ENCODE results near the gene CKAP5.
"Not testable (repeated sequence)": the region's sequence is repeated elsewhere in the genome, so short reads cannot be mapped to it uniquely, and the experiment has no call there.

Gene CKAP5

DNA sequence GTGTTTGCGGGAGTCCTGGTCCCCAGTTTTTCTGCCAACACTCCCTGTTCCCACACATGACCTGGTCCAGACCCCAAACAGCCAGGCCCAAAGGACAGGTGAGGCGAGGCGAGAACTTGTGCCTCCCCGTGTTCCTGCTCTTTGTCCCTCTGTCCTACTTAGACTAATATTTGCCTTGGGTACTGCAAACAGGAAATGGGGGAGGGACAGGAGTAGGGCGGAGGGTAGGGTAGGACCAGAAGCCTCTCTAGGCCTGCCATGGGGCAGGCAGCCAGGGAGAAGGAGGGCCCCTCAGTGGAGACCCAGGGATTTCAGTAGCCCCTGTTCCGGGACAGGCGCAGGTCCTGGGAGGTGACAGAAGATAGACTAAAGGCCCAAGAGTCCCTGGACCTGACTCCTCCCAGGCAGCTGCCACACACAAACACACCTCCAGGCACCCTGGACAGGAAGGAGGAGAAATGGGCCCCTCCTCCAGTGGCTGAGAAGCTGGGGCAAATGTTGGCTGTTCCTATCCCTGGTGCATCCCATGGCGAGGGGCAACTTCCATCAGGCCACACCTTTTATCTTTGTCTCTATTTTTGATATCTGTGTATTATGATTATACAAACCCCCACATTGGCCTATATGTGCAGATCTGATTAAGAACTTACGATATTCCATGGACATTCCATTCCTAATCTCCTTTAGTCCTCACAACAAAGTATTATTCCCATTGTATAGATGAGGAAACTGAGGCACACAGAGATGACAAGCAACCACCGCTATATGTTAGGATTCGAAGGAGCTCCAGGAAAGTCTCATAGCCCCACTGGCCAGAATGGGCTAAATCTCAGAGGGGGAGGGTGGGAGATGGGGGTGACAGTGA is 127.7 kb downstream of the CKAP5 start:
- DNase-seq: peak; percentile 44
- in situ Hi-C loops (cut with HindIII; ENCODE audit: low pct_ligation_motif_present, low pct_unique_long_range_greater_than_20kb, low sequenced_read_pairs): no loop called here

DNA sequence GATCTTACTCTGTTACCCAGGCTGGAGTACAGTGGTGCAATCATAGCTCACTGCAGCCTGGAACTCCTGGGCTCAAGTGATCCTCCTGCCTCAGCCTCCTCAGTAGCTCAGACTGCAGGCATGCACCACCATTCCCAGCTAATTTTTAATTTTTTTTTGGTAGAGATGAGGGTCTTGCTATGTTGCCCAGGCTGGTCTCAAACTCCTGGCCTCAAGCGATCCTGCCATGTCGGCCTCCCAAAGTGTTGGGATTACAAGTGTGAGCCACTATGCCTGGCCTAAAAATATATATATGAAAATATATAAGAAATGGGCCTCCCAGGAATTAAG is 128.3 kb downstream of the CKAP5 start:
- in situ Hi-C loops (cut with HindIII; ENCODE audit: low pct_ligation_motif_present, low pct_unique_long_range_greater_than_20kb, low sequenced_read_pairs); DNase-seq: not testable (repeated sequence)

DNA sequence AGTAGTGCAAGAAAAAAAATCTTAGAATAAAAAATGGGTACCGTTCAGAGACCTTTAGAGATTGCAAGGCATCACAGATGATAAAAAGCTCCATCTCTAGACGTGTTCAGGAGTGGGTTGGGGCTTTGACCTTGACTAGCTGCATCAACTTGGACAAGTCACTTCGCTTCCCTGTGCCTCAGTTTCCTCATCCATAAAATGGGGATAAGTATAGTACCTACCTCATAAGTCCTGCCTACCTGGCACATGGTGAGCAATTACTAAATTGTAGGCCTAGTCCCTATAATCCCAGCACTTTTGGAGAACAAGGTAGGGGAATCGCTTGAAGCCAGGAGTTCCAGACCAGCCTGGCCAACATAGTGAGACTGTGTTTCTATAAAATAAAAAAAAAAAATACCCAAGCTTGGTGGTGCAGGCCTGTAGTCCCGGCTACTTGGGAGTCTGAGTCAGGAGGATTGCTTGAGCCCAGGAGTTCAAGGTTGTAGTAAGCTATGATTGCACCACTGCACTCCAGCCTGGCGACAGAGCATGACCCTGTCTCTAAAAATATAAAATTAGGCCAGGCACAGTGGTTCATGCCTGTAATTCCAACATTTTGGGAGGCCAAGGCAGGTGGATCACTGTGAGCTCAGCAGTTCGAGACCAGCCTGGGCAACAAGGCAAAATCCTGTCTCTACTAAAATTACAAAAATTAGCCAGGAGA is 133.1 kb downstream of the CKAP5 start:
- no peak for DNase-seq
- in situ Hi-C loops (cut with HindIII; ENCODE audit: low pct_ligation_motif_present, low pct_unique_long_range_greater_than_20kb, low sequenced_read_pairs): no loop called here

DNA sequence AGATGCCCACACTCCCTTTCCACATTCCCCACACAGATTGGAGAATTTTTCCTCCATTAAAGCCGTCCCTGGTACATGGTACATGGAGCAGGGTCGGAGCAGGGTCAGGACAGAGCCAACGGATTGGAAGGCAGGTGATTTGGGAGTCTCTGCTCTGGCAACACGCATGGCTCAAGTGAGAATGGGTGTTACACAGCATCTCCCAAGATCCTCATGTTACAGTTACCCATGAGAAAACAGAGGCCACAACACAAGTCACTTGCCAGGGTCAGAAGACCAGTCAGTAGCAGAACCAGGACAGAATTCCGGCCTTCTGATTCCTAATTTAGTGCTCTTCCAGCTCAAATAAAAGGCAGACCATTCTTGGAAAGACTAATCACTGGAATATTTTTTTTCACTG is 134.8 kb downstream of the CKAP5 start:
- in situ Hi-C loops (cut with HindIII; ENCODE audit: low pct_ligation_motif_present, low pct_unique_long_range_greater_than_20kb, low sequenced_read_pairs): no loop called here
- no peak for DNase-seq

DNA sequence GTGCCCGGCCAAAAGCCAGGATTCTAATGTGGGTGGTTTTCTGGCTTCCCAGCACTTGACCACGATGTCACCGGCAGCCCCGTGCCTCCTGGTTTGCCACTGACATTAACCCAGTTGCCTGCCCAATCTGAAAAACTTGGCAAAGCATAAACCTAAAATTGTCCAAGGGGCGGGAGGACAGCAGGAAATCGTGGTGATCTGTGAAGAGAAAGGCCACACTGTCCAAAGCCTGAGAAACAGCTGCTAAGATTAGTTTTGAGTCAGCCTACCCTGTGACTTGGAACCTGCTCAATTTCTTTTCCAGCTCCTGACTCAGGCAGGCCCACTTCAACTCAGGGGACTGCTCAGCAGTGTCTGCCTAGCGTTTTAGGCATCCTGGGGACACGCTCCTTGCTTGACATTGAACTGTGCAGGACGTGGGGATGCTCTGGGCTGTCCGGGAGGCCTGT is 135.2 kb downstream of the CKAP5 start:
- in situ Hi-C loops (cut with HindIII; ENCODE audit: low pct_ligation_motif_present, low pct_unique_long_range_greater_than_20kb, low sequenced_read_pairs): no loop called here
- DNase-seq: peak; percentile 92

DNA sequence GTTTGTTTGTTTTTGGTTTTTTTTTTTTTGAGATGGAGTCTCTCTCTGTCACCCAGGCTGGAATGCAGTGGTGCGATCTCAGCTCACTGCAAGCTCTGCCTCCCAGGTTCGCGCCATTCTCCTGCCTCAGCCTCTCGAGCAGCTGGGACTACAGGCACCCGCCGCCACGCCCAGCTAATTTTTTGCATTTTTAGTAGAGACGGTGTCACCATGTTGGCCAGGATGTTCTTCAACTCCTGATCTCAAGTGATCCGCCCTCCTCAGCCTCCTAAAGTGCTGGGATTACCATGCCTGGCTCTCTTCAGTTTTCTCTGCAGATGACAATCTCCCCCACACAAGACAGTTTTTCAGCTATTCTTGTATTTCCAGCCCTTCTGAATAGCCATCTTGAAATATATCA is 136.7 kb downstream of the CKAP5 start:
- in situ Hi-C loops (cut with HindIII; ENCODE audit: low pct_ligation_motif_present, low pct_unique_long_range_greater_than_20kb, low sequenced_read_pairs); DNase-seq: not testable (repeated sequence)

DNA sequence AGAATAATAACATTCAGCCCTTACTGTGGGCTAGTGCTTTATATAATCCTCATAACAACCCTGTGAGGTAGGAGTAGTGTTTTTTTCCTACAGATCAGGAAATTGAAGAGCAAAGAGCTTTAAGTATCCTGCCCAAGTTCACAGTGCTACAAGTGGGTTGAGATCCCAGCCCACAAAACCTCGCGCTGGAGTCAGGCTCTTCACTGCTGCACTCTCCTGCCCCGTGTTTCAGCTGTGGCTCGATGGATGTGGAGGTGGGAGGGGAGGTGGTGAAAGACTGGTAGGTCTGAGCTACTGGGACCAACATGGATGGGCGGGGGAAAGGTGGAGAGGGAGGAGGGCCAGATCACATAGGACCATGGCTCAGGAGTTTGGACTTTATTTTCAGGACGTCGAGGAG is 139.2 kb downstream of the CKAP5 start:
- no peak for DNase-seq
- in situ Hi-C loops (cut with HindIII; ENCODE audit: low pct_ligation_motif_present, low pct_unique_long_range_greater_than_20kb, low sequenced_read_pairs): no loop called here

DNA sequence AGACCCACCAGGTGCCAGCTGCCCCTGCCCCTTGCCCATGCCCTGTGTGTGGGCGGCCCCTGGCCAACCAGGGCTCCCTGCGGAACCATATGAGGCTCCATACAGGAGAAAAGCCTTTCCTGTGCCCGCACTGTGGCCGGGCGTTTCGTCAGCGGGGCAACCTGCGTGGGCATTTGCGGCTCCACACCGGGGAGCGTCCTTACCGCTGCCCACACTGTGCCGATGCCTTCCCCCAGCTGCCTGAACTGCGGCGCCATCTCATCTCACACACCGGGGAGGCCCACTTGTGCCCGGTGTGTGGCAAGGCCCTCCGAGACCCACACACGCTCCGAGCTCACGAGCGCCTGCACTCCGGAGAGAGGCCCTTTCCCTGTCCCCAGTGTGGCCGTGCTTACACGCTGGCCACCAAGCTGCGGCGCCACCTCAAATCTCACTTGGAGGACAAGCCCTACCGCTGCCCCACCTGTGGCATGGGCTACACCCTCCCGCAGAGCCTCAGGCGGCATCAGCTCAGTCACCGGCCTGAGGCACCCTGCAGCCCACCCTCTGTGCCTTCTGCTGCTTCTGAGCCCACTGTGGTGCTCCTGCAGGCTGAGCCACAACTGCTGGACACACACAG is 140.9 kb downstream of the CKAP5 start:
- in situ Hi-C loops (cut with HindIII; ENCODE audit: low pct_ligation_motif_present, low pct_unique_long_range_greater_than_20kb, low sequenced_read_pairs): no loop called here
- DNase-seq: no peak

DNA sequence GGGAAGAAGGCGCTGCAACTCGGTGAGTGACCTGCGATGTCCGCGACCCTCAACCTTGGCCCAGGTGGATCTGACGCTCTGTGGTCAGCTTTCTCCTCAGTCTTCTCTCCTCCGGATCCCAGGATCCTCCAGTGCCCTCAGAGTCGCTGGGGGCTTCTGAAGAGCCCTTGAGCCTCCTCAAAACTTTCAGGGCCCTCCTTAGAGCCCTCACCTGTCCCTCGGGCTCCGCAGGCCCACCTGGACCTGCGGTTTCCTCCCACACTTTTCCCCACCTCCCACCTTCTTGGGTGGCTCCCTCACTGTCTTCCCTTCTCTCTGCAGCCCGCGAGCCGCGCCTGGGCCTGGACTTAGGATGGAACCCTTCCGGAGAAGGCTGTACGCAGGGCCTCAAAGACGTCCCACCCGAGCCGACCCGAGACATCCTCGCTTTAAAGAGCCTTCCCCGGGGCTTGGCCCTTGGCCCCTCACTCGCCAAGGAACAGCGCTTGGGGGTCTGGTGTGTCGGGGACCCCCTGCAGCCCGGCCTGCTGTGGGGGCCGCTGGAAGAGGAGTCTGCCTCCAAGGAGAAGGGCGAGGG is 144.9 kb downstream of the CKAP5 start:
- in situ Hi-C loops (cut with HindIII; ENCODE audit: low pct_ligation_motif_present, low pct_unique_long_range_greater_than_20kb, low sequenced_read_pairs): no loop called here
- no peak for DNase-seq

DNA sequence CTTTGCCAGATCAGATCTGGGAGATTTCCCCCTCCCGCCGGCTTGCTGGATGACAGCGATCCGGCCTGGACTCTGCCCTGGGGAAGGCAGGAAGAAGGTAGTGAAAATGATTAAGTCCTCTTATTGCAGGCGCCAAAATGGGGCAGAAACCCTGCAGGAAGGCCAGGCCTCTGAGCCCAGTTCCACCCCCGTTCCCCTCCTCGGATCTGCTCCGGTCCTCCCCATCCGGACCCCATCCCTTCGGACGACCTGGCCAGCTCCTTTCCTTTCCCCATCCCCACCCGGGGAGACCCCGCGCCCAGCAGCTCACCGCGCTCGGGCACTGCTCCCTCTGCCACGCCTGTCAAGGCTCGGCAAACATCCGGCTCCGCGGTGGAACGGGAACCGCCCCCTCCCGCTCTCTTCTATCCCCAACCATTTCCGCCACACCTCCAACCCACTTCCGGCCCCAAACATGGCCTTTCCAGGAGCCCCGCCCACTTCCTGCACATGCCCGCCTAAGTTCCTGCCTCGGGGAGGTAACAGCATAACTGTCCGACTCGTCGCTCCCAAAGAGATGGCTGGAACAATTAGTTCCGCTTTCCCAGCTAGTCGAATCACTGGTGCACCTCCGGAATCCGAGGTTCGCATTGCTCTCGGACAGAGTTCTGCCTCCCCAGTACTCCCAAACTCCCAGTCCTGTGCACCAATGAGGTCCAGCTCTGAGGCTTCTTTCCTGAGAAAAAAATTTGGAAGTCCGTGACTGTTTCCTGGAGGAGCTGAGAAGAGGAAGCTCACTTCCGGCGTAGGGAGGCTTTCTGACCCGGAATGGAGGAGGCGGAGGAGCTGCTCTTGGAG is 145.6 kb downstream of the CKAP5 start, which contains the start of the genes ARHGAP1 and ZNF408:
Gene ARHGAP1 (minus strand): TSS at position 379 of the 837 bp plus-strand sequence. CDS start 4,512 bp downstream, outside the sequence.
Gene ZNF408 (plus strand): TSS at position 791 of the 837 bp plus-strand sequence. CDS start 17 bp downstream, at position 808.
- in situ Hi-C loops (cut with HindIII; ENCODE audit: low pct_ligation_motif_present, low pct_unique_long_range_greater_than_20kb, low sequenced_read_pairs): no loop called here
- DNase-seq: peak; percentile 97

DNA sequence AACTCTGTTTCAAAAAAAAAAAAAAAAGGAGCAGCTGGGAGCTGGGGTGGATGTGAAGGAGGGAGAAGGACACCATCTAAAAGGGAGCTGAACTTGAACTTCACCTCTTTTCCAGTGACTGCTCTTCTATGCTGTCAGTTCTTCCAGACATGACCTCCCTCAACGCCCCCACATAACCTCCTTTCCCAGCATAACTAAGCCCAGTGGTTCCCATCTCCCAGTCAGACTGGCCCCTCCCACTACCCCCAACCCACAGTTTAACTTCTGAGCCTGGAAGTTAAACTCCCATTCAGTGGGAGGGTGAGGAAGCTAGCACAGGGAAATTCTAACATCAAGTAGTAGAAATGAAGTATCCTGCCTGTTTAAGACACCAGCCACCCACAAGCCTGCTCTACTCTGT is 147.5 kb downstream of the CKAP5 start:
- in situ Hi-C loops (cut with HindIII; ENCODE audit: low pct_ligation_motif_present, low pct_unique_long_range_greater_than_20kb, low sequenced_read_pairs): no loop called here
- DNase-seq: no peak

DNA sequence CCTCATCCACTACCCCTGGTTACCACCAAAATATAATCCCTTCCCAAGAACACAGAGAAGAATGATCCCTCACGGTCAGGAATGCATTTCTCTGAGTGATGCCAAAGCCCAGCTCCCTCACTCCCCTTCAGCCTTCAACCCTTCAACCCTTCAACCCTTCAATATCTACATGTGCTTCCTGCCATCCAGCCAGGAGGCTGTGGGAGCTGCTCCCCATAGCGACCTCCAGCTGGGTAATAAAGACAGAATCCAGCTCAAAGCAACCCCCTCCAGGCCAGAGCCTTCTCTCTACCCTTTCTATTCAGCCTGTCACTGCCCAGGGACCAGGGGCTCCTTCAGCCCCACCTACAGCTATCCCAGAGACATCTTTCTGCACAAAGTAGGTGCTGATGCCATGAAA is 148.4 kb downstream of the CKAP5 start:
- DNase-seq: no peak
- in situ Hi-C loops (cut with HindIII; ENCODE audit: low pct_ligation_motif_present, low pct_unique_long_range_greater_than_20kb, low sequenced_read_pairs): no loop called here

DNA sequence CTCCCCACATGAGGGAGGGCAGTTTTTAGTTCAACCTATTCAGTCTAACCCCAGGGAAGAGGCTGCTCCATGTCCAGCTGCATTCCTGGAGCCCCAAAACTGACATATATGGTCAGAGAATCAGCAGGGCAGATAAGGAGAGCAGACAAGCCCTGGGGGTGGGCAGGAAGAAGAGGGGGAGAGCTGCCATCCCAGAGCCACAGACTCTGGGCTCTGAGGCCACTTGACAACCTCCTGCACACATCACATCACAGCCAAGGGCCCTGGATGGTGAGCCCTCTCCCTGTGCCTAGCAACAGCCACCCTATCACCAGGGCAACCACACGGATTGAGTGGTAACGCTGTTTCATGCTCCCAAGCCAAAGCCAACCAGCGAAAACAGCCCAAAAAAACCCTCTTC is 148.8 kb downstream of the CKAP5 start:
- DNase-seq: no peak
- in situ Hi-C loops (cut with HindIII; ENCODE audit: low pct_ligation_motif_present, low pct_unique_long_range_greater_than_20kb, low sequenced_read_pairs): no loop called here

DNA sequence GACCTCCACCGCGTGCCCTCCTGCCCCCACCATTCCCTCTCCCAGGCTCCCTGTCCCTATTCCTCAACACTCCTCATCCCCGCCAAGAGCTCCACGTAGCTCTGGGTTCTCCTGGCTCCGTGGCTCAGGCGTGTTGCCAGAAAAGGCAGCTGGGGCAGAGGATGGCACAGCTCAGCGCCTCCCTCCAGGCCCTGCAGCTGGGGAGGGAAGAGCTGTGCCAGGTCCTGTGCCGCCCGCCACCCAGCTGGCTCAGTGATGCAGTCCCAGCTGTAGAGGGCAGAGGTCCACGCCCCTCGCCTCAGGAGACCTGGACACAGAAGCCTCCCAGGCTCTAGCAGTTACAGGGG is 149.9 kb downstream of the CKAP5 start:
- in situ Hi-C loops (cut with HindIII; ENCODE audit: low pct_ligation_motif_present, low pct_unique_long_range_greater_than_20kb, low sequenced_read_pairs): no loop called here
- peak; percentile 36 for DNase-seq

DNA sequence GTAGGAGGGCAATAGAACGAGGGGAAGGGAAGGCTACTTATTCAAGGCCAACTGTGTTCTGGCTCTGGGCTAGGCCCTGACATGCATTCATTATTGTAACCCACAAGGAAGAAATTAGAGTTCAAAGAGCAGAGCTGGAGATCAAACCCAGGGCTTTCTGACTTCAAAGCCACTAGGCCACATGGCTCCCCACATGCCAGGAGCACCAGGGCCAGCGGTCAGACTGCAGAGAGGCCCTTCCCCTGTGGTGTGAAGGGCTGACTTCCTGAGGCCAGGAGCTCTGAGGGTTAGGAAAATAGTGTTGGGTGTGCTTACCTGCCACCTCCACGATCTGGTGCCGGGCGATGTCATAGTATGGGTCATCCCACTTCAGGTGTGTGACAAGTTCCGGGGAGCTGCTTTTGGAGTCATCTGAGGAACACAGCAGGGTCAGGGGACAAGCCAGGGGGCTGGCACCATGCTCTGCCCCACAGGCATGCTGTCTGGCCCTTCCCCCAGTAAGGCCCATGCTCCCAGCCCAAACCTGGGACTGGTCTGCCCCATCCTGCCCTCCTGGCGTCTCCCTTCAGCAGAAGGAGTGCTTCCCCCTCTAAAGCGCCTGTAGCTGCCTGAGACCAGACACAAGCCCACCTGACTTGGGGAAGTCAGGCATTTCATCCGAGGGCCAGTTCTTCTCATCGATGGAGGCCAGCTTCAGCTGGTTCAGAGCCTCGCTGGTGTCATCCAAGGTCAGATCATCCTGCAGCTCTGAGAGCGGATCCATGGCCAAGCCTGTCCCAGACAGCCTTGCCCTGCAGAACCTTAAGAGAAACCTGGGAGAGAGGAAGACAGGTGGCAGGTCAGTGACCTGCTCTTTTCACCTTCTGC is 150.5 kb downstream of the CKAP5 start:
- in situ Hi-C loops (cut with HindIII; ENCODE audit: low pct_ligation_motif_present, low pct_unique_long_range_greater_than_20kb, low sequenced_read_pairs): no loop called here
- no peak for DNase-seq

DNA sequence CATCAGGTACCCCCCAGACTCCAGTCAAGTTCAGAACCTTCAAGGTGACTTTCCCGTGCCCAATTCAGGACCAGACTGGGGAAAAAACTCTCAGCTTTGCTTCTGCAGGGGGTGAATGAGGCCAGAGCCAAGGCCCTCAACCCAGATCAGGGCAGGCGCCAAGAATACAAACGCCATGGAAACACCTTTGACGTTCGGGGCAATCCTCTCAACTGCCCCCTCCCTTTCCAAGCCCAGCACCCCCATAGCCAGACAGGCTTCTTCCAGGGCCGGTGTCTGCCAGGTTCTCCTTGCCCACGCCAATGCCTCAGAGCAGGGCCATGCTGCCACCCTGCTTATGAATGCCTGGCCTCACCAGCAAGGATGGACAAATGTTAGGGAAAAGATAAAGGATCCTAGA is 151.5 kb downstream of the CKAP5 start:
- no peak for DNase-seq
- in situ Hi-C loops (cut with HindIII; ENCODE audit: low pct_ligation_motif_present, low pct_unique_long_range_greater_than_20kb, low sequenced_read_pairs): no loop called here

DNA sequence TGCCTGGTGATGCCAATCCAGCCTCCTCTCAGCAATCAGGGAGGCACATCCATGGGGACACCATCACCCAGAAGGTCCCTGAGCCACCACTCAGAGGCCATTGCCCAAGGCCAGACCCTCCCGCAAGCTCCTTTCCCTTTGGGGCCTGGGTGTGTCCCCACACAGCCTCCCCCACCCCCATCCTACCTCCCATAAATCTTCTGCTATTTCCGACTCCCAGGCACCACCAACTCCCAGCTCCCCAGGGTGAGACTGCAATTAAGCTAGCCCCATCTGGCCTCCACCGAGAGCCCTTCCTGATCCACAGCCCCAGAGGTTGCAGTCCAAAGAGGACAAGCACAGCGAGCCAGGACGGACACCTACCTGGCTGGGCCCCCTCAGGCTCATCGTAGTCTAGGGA is 152.0 kb downstream of the CKAP5 start:
- DNase-seq: no peak
- in situ Hi-C loops (cut with HindIII; ENCODE audit: low pct_ligation_motif_present, low pct_unique_long_range_greater_than_20kb, low sequenced_read_pairs): no loop called here

Measured in ACHN (cell line).